Glutamatergic neuron (in vitro differentiated cells): ENCODE data around the gene ACTA1. TPM values are rescaled to one million over a fixed set of nuclear protein-coding genes. Genes with fewer than 3 reads are reported as not detected.

ENCODE experiments used
- DNase-seq: peaks from one replicate; pipeline ENCODE4 v3.0.0; 2022
- H3K27ac Mint-ChIP-seq: one replicate; pipeline ENCODE4 v1.8.0; 2020; ENCODE audit warnings: mild to moderate bottlenecking, mixed read lengths, inconsistent platforms; ENCODE audit not compliant: unreplicated experiment
- H3K27me3 Mint-ChIP-seq: one replicate; pipeline ENCODE4 v1.8.0; 2020; ENCODE audit warnings: mild to moderate bottlenecking, moderate library complexity, mixed read lengths, inconsistent platforms; ENCODE audit not compliant: unreplicated experiment
- H3K36me3 Mint-ChIP-seq: one replicate; pipeline ENCODE4 v1.8.0; 2020; ENCODE audit warnings: mild to moderate bottlenecking, mixed read lengths, inconsistent platforms; ENCODE audit not compliant: unreplicated experiment
- H3K4me1 Mint-ChIP-seq: one replicate; pipeline ENCODE4 v1.8.0; 2020; ENCODE audit warnings: mild to moderate bottlenecking, low read depth, mixed read lengths, inconsistent platforms; ENCODE audit not compliant: unreplicated experiment
- H3K4me3 Mint-ChIP-seq: one replicate; pipeline ENCODE4 v1.8.0; 2020; ENCODE audit warnings: mild to moderate bottlenecking, mixed read lengths, inconsistent platforms; ENCODE audit not compliant: unreplicated experiment
- H3K9me3 Mint-ChIP-seq: one replicate; pipeline ENCODE4 v1.8.0; 2020; ENCODE audit warnings: mild to moderate bottlenecking, moderate library complexity, mixed read lengths, inconsistent platforms; ENCODE audit not compliant: unreplicated experiment
- total RNA-seq: library from RNA; stranded (reverse); fragmentation: NEBNext Ultra II Directional; extraction: Animal tissue kit (Norgen Biotek cat#: 25700); gene quantifications from one replicate; pipeline ENCODE4 v1.2.1, GENCODE V29; 2021; ENCODE audit not compliant: unreplicated experiment
- TF ChIP-seq, protein P1 (sequence below): fragments of 200-600 bp; sonication (generic); IDR thresholded peaks from one replicate; pipeline ENCODE4 v1.5.0; 2021; ENCODE audit not compliant: partially characterized antibody, unreplicated experiment

ACTA1 gene
- total RNA-seq, 1 donor from 2014 or later, result 1.9 TPM

DNA sequence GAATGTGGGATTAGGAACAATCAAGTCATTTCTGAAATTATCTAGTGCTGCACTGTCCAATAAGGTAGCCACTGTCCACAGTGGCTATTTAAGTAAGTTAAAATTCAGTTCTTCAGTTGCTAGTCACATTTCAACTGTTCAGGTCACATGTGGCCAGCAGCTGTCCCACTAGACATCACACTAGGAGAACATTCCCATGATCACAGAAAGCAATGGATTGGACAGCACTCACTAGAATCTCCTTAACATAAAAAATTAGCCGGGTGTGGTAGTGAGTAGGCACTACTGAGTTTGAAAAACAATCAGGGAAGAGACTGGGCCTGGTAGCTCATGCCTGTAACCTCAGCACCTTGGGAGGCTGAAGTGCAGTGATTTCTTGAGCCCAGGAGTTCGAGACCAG, 40.6 kb upstream of the ACTA1 start:
- Mint-ChIP-seq H3K27me3 (peaks cover 2% of the 10 kb centered on the region), H3K9me3 (no peaks in the 10 kb centered on the region), H3K4me1 (peaks cover 7% of the 10 kb centered on the region), H3K27ac (no peak overlapping the region), H3K36me3 (no peaks in the 10 kb centered on the region), H3K4me3 (no peak overlapping the region)
- no peak for DNase-seq
- TF ChIP-seq, protein P1, sequence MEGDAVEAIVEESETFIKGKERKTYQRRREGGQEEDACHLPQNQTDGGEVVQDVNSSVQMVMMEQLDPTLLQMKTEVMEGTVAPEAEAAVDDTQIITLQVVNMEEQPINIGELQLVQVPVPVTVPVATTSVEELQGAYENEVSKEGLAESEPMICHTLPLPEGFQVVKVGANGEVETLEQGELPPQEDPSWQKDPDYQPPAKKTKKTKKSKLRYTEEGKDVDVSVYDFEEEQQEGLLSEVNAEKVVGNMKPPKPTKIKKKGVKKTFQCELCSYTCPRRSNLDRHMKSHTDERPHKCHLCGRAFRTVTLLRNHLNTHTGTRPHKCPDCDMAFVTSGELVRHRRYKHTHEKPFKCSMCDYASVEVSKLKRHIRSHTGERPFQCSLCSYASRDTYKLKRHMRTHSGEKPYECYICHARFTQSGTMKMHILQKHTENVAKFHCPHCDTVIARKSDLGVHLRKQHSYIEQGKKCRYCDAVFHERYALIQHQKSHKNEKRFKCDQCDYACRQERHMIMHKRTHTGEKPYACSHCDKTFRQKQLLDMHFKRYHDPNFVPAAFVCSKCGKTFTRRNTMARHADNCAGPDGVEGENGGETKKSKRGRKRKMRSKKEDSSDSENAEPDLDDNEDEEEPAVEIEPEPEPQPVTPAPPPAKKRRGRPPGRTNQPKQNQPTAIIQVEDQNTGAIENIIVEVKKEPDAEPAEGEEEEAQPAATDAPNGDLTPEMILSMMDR, result no peak

DNA sequence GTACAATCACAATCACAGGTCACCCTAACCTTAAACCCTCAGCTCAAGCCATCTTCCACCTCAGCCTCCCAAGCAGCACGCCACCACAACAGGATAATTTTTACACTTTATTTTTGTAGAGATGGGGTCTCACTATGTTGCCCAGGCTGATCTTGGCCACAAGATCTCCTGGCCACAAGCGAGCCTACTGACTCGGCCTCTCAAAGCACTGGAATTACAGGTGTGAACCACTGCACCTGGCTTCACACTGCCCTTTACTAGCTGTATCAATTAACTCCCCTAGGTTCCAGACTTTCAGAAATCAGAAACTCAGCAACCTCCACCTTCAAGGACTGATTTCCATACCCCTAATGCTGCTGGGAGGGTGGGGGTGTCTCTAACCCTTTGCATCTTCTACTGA, 37.3 kb upstream of the ACTA1 start:
- no peaks in the 10 kb centered on the region for H3K4me1 Mint-ChIP-seq
- H3K36me3 Mint-ChIP-seq, result no peaks in the 10 kb centered on the region
- H3K27ac Mint-ChIP-seq, result no peak overlapping the region
- TF ChIP-seq, protein P1, result no peak
- no peak overlapping the region for H3K4me3 Mint-ChIP-seq
- H3K9me3 Mint-ChIP-seq, result peaks cover 2% of the 10 kb centered on the region
- H3K27me3 Mint-ChIP-seq, result peaks cover 2% of the 10 kb centered on the region
- no peak for DNase-seq

GRCh38 chr1:229470406-229471043, 36.6 kb upstream of the ACTA1 start:
- H3K9me3 Mint-ChIP-seq, result peaks cover 2% of the 10 kb centered on the region
- H3K36me3 Mint-ChIP-seq, result no peaks in the 10 kb centered on the region
- TF ChIP-seq, protein P1, result no peak
- no peaks in the 10 kb centered on the region for H3K4me1 Mint-ChIP-seq
- H3K27ac Mint-ChIP-seq, result no peak overlapping the region
- no peak for DNase-seq
- H3K4me3 Mint-ChIP-seq, result no peak overlapping the region
- peaks cover 2% of the 10 kb centered on the region for H3K27me3 Mint-ChIP-seq

GRCh38 chr1:229466887-229467286, 33.0 kb upstream of the ACTA1 start:
- Mint-ChIP-seq H3K36me3 (no peaks in the 10 kb centered on the region), H3K27ac (no peak overlapping the region), H3K4me3 (no peak overlapping the region)

DNA sequence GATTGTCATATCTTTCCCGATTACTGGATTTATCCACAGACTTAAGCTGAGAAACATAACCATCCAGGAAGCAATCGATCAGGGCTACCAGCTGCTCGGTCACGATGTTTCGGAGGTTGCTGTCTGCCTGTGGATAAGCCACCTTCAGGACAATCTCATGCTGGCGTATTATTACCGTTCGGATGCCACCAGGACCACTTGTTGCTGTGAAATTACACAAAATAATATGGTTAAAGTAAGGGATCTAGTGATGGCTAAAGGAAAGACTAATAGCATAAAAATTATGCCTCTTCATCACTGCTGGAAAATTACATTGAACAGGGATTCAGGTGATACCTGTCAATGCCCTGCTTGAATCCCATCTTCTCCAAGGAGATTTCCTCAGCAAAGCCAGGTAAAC, 30.8 kb upstream of the ACTA1 start:
- DNase-seq, result no peak
- no peak overlapping the region for H3K4me3 Mint-ChIP-seq

More at GRCh38 chr1:229466887-229467286, 33.0 kb upstream of the ACTA1 start:
- TF ChIP-seq, protein P1, result no peak
- Mint-ChIP-seq H3K4me1 (no peaks in the 10 kb centered on the region), H3K27me3 (no peaks in the 10 kb centered on the region), H3K9me3 (peaks cover 2% of the 10 kb centered on the region)
- DNase-seq, result no peak

More for the DNA sequence above, 30.8 kb upstream of the ACTA1 start:
- Mint-ChIP-seq H3K4me1 (no peaks in the 10 kb centered on the region), H3K27me3 (no peaks in the 10 kb centered on the region), H3K27ac (no peak overlapping the region), H3K36me3 (no peaks in the 10 kb centered on the region), H3K9me3 (peaks cover 2% of the 10 kb centered on the region)
- TF ChIP-seq, protein P1, result no peak
